Measurements from ENCODE around the gene LILRA1.
"Not testable (repeated sequence)": the region's sequence is repeated elsewhere in the genome, so short reads cannot be mapped to it uniquely, and the experiment has no call there.

LILRA1 gene

DNA sequence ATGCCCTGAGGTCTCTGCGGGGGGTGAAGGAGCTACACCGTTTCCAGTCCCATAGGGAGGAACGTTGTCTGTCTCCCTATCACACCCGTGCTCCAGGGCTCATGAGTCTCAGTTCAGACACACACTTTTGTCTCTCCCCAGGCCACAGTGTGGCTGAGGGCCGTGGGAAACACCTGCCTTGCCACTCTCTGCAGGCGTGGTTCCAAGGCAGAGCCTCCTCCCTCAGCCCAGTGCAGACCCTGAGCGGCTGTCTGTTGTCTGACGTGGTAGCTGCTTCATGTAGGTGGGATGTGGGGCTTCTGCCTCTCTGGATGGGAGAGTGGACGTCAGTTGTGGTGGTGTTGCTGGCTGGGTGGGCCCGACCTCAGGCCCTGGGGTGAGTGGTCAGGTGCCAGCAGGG is 30.8 kb downstream of the LILRA1 start:
- not testable (repeated sequence) for DNase-seq (ENCODE audit: low read depth in 2 of 3, low spot score in 1 of 3)

DNA sequence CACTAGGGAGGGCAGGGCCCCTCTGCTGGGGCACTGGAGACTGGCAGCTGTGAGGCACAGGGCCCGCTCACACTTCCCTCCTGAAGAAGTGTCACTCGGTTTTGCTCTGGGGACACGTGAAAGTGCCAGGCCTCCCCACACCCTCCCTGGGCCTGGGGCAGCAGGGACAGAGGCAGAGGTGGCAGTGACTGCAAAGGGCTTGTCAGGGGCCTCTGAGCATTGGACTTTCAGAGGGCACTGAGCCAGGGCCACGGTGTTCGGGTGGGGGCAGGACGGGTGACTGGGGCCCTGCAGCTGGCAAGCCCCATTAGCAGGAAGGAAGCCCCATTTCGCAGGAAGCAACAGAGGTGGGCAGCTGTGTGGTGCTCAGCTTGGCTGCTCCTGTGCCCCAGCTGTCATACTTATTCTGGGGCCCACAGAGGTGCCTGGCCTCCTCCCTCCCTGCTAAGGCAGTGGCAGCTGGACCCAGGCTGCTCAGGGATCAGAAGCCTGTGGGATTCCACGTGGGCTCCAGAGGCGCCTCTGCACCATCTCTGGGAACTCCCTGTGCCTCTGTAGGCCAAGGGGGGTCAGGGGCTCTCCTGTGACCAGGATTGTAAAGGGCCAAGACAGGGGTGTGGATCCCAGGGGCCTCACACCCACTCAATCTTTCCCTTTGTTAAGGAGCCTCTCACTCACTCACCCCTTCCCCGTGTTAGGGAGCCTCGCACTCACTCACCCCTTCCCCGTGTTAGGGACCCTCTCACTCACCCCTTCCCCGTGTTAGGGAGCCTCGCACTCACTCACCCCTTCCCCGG is 31.7 kb downstream of the LILRA1 start:
- not testable (repeated sequence) for DNase-seq (ENCODE audit: low read depth in 2 of 3, low spot score in 1 of 3)

DNA sequence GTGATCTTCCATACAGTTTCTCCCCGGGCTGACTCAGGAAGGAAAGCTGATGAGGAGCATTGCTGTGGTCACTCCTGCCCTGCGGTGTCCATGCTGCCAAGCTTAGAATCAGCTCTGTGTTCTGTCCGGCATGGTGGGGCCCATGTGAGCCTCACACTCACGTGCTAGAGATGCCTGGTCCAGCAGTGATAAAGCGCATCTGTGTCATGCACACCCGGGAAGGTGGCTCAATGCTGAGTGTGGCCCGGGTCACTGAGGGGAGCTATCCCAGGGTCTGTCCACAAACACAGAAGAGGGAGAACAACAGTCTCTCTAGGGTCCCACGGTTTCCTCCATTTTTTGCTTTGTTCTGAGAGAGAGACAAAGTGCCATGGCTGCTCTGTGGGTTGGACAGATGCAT is 33.3 kb downstream of the LILRA1 start:
- DNase-seq (ENCODE audit: low read depth in 2 of 3, low spot score in 1 of 3): no peak

- DNase-seq (ENCODE audit: low read depth in 2 of 3, low spot score in 1 of 3): not testable (repeated sequence)
Measured at GRCh38 chr19:54627912-54628311, 34.5 kb downstream of the LILRA1 start.

- not testable (repeated sequence) for DNase-seq (ENCODE audit: low read depth in 2 of 3, low spot score in 1 of 3)
Measured at GRCh38 chr19:54630262-54630661, 36.8 kb downstream of the LILRA1 start, which contains the start of gene LILRB1. TSS of gene LILRB1 (plus strand) at chr19:54630484. CDS start at chr19:54631074, 590 bp downstream.

GRCh38 chr19:54630782-54631181 is 37.4 kb downstream of the LILRA1 start:
- no peak for DNase-seq (ENCODE audit: low read depth in 2 of 3, low spot score in 1 of 3)

- DNase-seq (ENCODE audit: low read depth in 2 of 3, low spot score in 1 of 3): not testable (repeated sequence)
Measured at GRCh38 chr19:54631489-54632337, 38.3 kb downstream of the LILRA1 start.

DNA sequence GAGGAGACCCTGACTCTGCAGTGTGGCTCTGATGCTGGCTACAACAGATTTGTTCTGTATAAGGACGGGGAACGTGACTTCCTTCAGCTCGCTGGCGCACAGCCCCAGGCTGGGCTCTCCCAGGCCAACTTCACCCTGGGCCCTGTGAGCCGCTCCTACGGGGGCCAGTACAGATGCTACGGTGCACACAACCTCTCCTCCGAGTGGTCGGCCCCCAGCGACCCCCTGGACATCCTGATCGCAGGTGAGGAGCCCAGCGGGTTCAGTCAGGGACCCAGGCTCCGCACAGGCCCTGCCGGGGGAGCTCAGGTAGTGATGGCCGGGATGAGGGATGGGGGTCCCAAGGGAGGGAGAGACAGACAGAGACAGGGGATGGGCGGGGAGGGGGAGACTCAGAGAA is 39.1 kb downstream of the LILRA1 start:
- DNase-seq (ENCODE audit: low read depth in 2 of 3, low spot score in 1 of 3): not testable (repeated sequence)

- DNase-seq (ENCODE audit: low read depth in 2 of 3, low spot score in 1 of 3): no peak
Measured at GRCh38 chr19:54633401-54633800, 40.0 kb downstream of the LILRA1 start.

GRCh38 chr19:54636081-54636480 is 42.6 kb downstream of the LILRA1 start:
- not testable (repeated sequence) for DNase-seq (ENCODE audit: low read depth in 2 of 3, low spot score in 1 of 3)

GRCh38 chr19:54638683-54639082 is 45.3 kb downstream of the LILRA1 start:
- DNase-seq (ENCODE audit: low read depth in 2 of 3, low spot score in 1 of 3): no peak

- DNase-seq (ENCODE audit: low read depth in 2 of 3, low spot score in 1 of 3): not testable (repeated sequence)
Measured at GRCh38 chr19:54642953-54643352, 49.5 kb downstream of the LILRA1 start.

GRCh38 chr19:54643583-54643982 is 50.2 kb downstream of the LILRA1 start:
- DNase-seq (ENCODE audit: low read depth in 2 of 3, low spot score in 1 of 3): not testable (repeated sequence)

GRCh38 chr19:54644056-54644455 is 50.6 kb downstream of the LILRA1 start:
- no peak for DNase-seq (ENCODE audit: low read depth in 2 of 3, low spot score in 1 of 3)

- no peak for DNase-seq (ENCODE audit: low read depth in 2 of 3, low spot score in 1 of 3)
Measured at GRCh38 chr19:54646331-54646841, 53.0 kb downstream of the LILRA1 start.

DNA sequence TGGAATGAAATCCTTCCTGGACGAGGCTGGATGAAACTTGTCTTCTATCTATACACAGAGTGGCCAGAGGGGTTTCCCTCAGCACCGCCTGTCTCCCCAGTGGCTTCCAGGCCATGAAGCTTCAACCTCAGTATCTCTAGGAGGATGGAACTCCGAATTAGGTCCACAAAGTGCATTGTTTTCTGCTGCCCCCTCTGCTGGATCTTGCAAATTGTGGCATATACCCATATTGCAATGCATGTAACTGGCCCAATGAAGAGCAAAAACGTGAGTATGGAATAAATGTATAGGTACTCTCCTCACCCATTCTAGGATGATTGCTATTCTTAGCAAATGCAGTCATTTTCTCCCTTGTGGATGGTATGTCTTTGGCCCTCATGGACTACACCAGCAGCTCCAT is 54.7 kb downstream of the LILRA1 start:
- no peak for DNase-seq (ENCODE audit: low read depth in 2 of 3, low spot score in 1 of 3)

DNA sequence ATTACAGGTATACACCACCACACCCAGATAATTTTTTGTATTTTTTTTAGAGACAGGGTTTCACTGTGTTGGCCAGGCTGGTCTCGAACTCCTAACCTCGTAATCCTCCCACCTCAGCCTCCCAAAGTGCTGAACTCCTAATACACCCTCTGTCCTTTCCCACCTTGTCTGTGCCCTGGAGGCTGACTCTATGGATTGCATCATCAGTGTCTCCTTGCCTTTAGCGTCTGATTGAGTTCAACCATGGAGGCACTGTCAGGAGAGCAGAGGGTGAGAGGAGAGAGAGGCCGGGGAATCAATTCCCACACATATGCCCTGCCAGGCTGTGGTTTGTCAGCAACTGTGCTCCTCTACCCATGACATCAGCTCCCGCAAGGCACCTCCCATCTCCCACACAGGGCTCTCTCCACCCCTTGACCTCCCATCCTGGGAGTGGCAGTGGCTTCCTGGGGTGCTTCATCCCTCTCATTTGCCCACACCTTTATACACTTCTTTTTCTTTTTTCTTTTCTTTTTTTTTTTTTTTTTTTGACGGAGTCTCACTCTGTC is 56.8 kb downstream of the LILRA1 start:
- no peak for DNase-seq (ENCODE audit: low read depth in 2 of 3, low spot score in 1 of 3)
